Endometrium (tissue), 2 donors: ENCODE data around the gene GALNT13.

Source experiments
- FAIRE-seq: peaks from 2 replicates; lab custom pipeline; 2012; peaks lifted over from hg19 to GRCh38; lab: Jason Lieb, UNC
- donor health status: control.
- donor health status: control.

GALNT13 gene

GRCh38 chr2:154125891-154126290 lies 254.2 kb downstream of the GALNT13 start:
- no peak for FAIRE-seq

DNA sequence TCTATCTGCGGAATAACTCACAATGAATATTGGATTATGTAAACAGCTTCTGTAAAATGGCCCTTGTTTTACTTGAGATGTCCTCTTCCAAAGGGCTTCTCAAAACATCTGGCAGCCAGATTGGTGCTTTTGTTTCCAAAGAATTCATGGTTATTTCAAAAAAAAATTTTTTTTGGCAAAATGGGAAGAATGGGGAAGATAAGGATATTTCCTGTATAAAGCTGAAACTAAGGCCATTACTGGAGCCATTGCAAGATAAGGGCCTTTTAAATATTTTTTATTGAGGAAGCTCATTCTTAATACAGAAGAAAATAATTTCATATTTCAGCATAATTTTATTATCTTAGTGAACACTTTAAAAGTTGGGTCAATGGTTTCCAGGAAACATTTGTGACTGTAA lies 259.1 kb downstream of the GALNT13 start:
- peak; percentile 87 for FAIRE-seq

GRCh38 chr2:154132827-154133226 lies 261.1 kb downstream of the GALNT13 start:
- no peak for FAIRE-seq

- FAIRE-seq, result no peak
These were observed 262.1 kb downstream of the GALNT13 start for GRCh38 chr2:154133823-154134222.

GRCh38 chr2:154140249-154141025 lies 268.7 kb downstream of the GALNT13 start:
- FAIRE-seq, result no peak

GRCh38 chr2:154142480-154142879 lies 270.8 kb downstream of the GALNT13 start:
- no peak for FAIRE-seq

GRCh38 chr2:154143105-154143504 lies 271.4 kb downstream of the GALNT13 start:
- FAIRE-seq, result no peak

GRCh38 chr2:154158101-154158500 lies 286.4 kb downstream of the GALNT13 start:
- no peak for FAIRE-seq

DNA sequence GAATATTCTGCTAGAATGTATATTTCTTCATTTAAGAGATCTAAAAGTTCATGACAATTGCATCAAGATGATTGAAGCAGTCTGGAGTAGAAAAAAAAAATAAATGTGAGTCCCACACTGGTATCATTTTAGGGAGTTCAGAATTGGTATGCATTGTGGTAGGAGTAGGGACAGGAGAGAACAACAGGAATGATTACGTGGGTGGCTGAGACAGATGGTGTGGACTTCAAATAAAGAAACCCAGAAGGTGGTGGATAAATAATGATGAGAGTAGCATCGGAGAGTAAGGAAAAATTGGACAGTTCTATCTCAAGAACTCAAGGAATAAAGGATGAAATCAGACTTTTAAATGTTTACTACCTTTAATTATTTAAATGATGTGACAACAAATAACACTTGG lies 289.6 kb downstream of the GALNT13 start:
- FAIRE-seq, result no peak

- FAIRE-seq, result no peak
These were observed 298.7 kb downstream of the GALNT13 start for GRCh38 chr2:154170400-154170799.

GRCh38 chr2:154173164-154173563 lies 301.4 kb downstream of the GALNT13 start:
- FAIRE-seq, result peak; percentile 8

DNA sequence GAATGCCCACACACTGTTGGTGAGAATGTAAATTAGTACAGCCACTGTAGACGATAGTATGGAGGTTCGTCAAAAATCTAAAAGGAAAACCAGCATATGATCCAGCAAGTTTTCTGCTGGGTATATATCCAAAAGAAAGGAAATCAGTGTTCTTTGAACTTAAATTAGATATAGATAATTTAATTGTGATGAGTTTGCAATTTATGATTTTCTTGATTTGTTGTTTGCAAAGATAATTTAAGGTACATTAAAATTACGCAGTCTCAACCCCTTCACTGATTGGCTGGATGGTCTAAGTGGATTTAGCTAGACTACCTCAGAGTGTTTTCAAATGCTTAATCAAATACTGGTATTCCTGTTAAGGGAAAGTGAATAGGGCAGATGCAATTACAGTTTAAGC lies 302.2 kb downstream of the GALNT13 start:
- no peak for FAIRE-seq

- no peak for FAIRE-seq
These were observed 310.3 kb downstream of the GALNT13 start for GRCh38 chr2:154182008-154182407.

DNA sequence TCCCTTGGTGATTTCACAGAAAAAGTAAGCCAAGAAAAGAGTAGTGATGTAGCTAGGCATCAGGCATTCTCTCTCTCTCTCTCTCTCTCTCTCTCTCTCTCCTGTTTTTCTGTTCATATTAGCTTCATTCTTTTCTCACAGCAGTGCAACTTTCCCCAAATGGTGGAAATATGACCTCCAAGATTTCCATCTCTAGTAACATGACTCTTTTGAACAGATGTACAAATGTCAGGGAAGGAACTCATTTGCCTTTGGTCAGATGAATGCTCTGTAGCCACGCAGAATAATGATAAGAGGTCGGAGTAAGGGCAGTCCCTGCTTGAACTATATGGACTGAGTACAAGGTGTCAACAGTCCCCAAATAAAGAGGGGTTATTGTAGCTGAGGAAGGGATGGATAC lies 316.2 kb downstream of the GALNT13 start:
- FAIRE-seq, result no peak

- FAIRE-seq, result no peak
These were observed 318.2 kb downstream of the GALNT13 start for GRCh38 chr2:154189953-154190352.

- FAIRE-seq, result no peak
These were observed 321.5 kb downstream of the GALNT13 start for GRCh38 chr2:154193246-154193645.

DNA sequence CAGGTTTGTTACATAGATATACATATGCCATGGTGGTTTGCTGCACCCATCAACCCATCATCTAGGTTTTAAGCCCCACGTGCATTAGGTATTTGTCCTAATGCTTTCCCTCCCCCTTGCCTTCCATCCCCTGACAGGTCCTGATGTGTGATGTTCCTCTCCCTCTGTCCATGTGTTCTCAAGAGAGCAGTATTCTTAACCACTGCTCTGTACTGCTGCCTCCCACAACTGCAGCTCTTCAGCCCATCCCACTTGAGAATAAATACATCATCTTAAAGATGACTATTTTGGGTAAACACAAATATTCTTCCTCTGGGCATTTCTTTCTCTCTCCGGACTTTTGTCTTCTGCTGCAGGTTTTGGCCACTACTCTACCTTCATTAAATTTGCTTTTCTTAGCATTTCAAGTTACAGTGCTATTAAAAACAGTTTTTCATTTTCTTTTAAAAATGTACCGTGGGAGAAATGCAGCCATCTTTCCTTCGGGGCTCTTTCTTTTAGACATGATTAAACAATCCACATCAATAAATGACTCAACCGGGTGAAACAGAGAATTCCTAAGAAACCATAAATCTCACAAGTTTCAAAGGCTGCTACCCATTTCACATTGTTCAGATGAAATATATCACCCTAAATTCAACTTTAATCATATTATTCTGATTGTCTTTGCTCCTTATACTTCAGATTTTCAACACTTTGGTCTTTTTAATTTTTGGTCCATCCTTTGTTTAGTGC lies 323.4 kb downstream of the GALNT13 start:
- FAIRE-seq, result no peak

- FAIRE-seq, result no peak
These were observed 324.0 kb downstream of the GALNT13 start for GRCh38 chr2:154195644-154196195.

GRCh38 chr2:154198866-154199265 lies 327.1 kb downstream of the GALNT13 start:
- no peak for FAIRE-seq

GRCh38 chr2:154203206-154203605 lies 331.5 kb downstream of the GALNT13 start:
- no peak for FAIRE-seq

DNA sequence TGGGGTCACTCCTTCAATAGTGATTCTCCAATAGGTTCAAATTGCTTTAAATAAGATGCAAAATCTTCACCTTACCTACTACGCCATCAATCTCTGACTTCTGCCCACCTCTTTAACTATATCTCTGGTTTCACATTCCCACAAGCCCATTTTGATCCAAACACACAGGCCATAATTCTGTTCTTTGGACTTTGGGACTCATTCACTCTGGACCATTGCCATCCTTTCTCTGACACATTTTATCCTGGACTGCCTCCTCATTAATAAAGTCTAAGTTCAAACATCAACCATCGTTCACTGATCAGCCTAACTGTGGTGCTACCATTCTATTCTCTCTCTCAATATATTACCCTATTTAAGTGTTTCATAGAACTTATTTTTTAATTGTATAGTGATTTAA lies 332.2 kb downstream of the GALNT13 start:
- no peak for FAIRE-seq

GRCh38 chr2:154207288-154208047 lies 335.7 kb downstream of the GALNT13 start:
- no peak for FAIRE-seq

DNA sequence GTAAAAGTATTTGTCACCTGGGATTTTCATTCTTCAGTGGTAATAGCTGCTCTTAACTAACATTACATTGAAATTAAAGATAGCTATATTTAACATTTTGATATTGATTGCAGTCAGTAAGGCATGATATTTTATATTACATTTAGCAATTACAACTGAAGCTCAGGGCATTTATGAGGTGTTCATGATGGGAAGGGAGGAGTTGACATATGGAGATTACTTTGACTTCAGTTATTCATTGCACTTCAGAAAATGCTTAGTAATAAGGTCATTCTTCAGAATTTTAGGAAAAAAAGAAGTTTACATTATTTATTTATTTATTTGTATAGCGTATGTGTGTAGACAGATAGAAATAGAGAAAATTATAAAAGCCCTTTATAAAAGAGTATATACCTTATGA lies 352.0 kb downstream of the GALNT13 start:
- no peak for FAIRE-seq
